OCI-LY7 (cell line): ENCODE results near the gene TTC32. TPM values are rescaled to one million over a fixed set of nuclear protein-coding genes. Genes with fewer than 3 reads are reported as not detected.

ENCODE experiments used
- BruUV-seq: library from RNA; stranded (reverse); fragments of 400-500 nt; replicated peaks from 2 replicates; lab custom pipeline; 2021; lab: Mats Ljungman, UMichigan
- CTCF ChIA-PET: fragments of 300-600 bp; sonication (Branson Sonifier 250); formaldehyde crosslinking; loops from one replicate; lab custom pipeline; 2022; ENCODE audit warnings: antibody characterized with exemption; ENCODE audit not compliant: unreplicated experiment; lab: Charles Lee
- POLR2A ChIA-PET: fragments of 300-600 bp; sonication (Branson Sonifier 250); formaldehyde crosslinking; loops from one replicate; lab custom pipeline; 2022; ENCODE audit warnings: antibody characterized with exemption; lab: Charles Lee
- DNase-seq: peaks from one replicate; pipeline ENCODE4 v3.0.0-alpha.2; 2015; ENCODE audit warnings: low spot score
- H2AFZ ChIP-seq: fragments of 200-600 bp; sonication (generic), shearing (Covaris generic); 2 replicates; pipeline ENCODE4 v1.6.1; 2014; ENCODE audit warnings: mild to moderate bottlenecking, antibody characterized with exemption, low read length, moderate library complexity
- H3K27ac ChIP-seq: fragments of 200-600 bp; sonication (generic); 2 replicates; pipeline ENCODE4 v1.5.1; 2014; ENCODE audit warnings: mixed run types, low read depth, mild to moderate bottlenecking, moderate library complexity, low read length, inconsistent platforms; ENCODE audit not compliant: poor library complexity, severe bottlenecking
- H3K36me3 ChIP-seq: fragments of 200-600 bp; sonication (generic); 2 replicates; pipeline ENCODE4 v1.6.1; 2014; ENCODE audit warnings: mild to moderate bottlenecking, antibody characterized with exemption, low read length, moderate library complexity, mixed read lengths; ENCODE audit not compliant: insufficient read depth
- H3K4me1 ChIP-seq: fragments of 200-600 bp; sonication (generic); 2 replicates; pipeline ENCODE4 v1.5.1; 2014; ENCODE audit warnings: mild to moderate bottlenecking, low read length; ENCODE audit not compliant: insufficient read depth, poor library complexity, severe bottlenecking
- H3K4me2 ChIP-seq: fragments of 200-600 bp; sonication (generic); 2 replicates; pipeline ENCODE4 v1.6.1; 2014; ENCODE audit warnings: mild to moderate bottlenecking, low read length
- H3K4me3 ChIP-seq: fragments of 200-600 bp; sonication (generic); 2 replicates; pipeline ENCODE4 v1.5.1; 2014; ENCODE audit warnings: mild to moderate bottlenecking, low read depth, low read length; ENCODE audit not compliant: poor library complexity, severe bottlenecking
- H3K79me2 ChIP-seq: fragments of 200-600 bp; sonication (generic); 2 replicates; pipeline ENCODE4 v1.6.1; 2016; ENCODE audit warnings: low read depth, mild to moderate bottlenecking, low read length, moderate library complexity, mixed read lengths; ENCODE audit not compliant: insufficient read depth
- H3K9me2 ChIP-seq: fragments of 200-600 bp; sonication (generic); 2 replicates; pipeline ENCODE4 v1.6.1; 2016; ENCODE audit warnings: mild to moderate bottlenecking, low read length, mixed read lengths; ENCODE audit not compliant: insufficient read depth
- H3K9me3 ChIP-seq: fragments of 200-600 bp; sonication (generic); 2 replicates; pipeline ENCODE4 v1.6.1; 2014; ENCODE audit warnings: mild to moderate bottlenecking, mixed run types, low read length, mixed read lengths
- H4K20me1 ChIP-seq: fragments of 200-600 bp; sonication (generic); 2 replicates; pipeline ENCODE4 v1.6.1; 2014; ENCODE audit warnings: mild to moderate bottlenecking, antibody characterized with exemption, low read length, moderate library complexity, mixed read lengths; ENCODE audit not compliant: insufficient read depth
- EZH2phosphoT487 ChIP-seq: fragments of 200-600 bp; sonication (generic); IDR thresholded peaks from 2 replicates; pipeline ENCODE4 v1.6.1; 2018; ENCODE audit warnings: low read depth, borderline replicate concordance, mild to moderate bottlenecking, mixed run types, antibody characterized with exemption, low read length, moderate library complexity, mixed read lengths
- intact Hi-C: fragments of 100-400 bp; cut with micrococcal nuclease; formaldehyde crosslinking; loops from one replicate; pipeline ENCODE4 v1.10.0; 2022; ENCODE audit not compliant: unreplicated experiment
- total RNA-seq, 2 experiments: library from RNA; depleted of rRNA in 1 of 2; stranded (reverse); fragments of >200 nt in 1 of 2; shearing (Covaris generic) in 1 of 2; gene quantifications; 2 replicates each; pipeline ENCODE4 v1.2.3, GENCODE V29; 2014 to 2022
- TF ChIP-seq, protein P1 (sequence below): fragments of 200-600 bp; sonication (generic); conservative IDR thresholded peaks from 2 replicates; pipeline ENCODE4 v1.5.1; 2014; ENCODE audit warnings: mild to moderate bottlenecking, antibody characterized with exemption, low read length, moderate library complexity, mixed read lengths

TTC32 gene
- total RNA-seq, 2 experiments from 2014 or later, result 21.1 to 26.3 TPM

DNA sequence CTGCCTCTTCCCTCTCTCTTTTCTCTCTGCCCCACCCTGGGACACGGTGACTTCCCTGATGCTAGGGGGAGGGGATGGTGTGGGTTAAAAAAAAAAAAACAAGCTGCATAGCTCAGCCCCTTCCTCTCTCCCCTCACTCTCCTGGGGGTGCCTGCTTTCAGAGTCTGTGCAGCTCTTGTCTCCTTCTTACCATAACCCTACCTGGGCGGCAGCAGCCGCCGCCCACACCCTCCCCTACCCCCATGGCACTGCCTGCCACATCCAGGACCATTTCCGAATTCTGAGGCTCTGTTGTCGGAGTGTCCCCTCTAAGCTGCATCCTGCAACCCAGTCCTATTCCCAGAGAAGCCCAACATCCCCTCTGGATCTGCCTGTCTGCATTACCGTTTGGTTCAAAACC, 16.0 kb downstream of the TTC32 start:
- H3K27ac ChIP-seq, result no peak overlapping the region
- H2AFZ ChIP-seq, result no peak overlapping the region
- DNase-seq, result no peak
- ChIA-PET POLR2A (interaction anchor here (0.6 to 0.7 kb wide), 3 partner anchors 14 to 33 kb away, joined by 3 to 4 read pairs (median 4); no protein-coding TSS in a partner anchor), CTCF (no interaction called here)
- H3K79me2 ChIP-seq, result no peaks in the 10 kb centered on the region
- H3K9me2 ChIP-seq, result no peaks in the 10 kb centered on the region
- no peak overlapping the region for H3K4me3 ChIP-seq
- no peaks in the 10 kb centered on the region for H4K20me1 ChIP-seq
- no peaks in the 10 kb centered on the region for H3K9me3 ChIP-seq
- intact Hi-C loops, result no loop called here
- no peaks in the 10 kb centered on the region for H3K36me3 ChIP-seq
- no TSS peak for BruUV-seq
- H3K4me2 ChIP-seq, result no peak overlapping the region
- H3K4me1 ChIP-seq, result no peaks in the 10 kb centered on the region
- no peak for TF ChIP-seq EZH2phosphoT487
- TF ChIP-seq, protein P1, sequence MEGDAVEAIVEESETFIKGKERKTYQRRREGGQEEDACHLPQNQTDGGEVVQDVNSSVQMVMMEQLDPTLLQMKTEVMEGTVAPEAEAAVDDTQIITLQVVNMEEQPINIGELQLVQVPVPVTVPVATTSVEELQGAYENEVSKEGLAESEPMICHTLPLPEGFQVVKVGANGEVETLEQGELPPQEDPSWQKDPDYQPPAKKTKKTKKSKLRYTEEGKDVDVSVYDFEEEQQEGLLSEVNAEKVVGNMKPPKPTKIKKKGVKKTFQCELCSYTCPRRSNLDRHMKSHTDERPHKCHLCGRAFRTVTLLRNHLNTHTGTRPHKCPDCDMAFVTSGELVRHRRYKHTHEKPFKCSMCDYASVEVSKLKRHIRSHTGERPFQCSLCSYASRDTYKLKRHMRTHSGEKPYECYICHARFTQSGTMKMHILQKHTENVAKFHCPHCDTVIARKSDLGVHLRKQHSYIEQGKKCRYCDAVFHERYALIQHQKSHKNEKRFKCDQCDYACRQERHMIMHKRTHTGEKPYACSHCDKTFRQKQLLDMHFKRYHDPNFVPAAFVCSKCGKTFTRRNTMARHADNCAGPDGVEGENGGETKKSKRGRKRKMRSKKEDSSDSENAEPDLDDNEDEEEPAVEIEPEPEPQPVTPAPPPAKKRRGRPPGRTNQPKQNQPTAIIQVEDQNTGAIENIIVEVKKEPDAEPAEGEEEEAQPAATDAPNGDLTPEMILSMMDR, result no peak

DNA sequence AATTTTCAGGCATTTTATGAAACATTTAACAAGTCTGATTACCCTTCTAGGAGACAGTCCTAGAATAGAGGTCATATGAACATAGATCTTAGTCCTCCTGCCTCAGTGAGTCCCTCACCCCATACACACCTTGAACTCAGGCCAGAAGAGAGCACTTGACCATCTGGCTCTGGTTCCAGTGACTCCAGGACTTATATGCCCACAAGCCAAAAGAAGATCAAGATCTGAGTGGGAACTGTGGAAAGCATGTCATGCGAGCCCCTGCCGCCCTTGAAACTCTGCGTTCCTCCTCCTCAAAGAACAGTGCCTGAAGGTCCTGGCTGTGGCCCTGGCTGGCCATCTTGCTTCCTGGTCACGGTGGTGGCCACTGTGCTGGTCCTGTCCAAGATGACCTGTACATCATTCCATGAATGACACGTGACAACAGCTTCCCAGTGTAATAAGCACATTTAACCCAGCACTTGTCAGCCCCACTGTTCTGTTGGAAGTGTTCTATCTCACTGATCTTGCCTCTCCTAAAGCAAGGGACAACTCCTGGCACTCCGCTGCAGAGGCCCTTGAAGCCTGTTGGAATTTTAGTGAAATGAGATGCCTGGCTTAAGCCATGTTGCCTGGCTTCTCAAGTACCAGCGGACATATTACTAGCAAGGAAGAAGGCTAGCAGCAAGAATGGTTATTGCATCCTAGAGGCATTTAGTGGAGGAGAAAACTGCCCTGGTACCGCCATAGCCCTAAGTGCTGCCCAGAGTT, 17.6 kb downstream of the TTC32 start:
- DNase-seq, result no peak
- no peaks in the 10 kb centered on the region for H3K9me2 ChIP-seq
- no peaks in the 10 kb centered on the region for H3K4me1 ChIP-seq
- no peak overlapping the region for H3K4me2 ChIP-seq
- BruUV-seq, result no TSS peak
- intact Hi-C loops, result no loop called here
- no peak overlapping the region for H3K27ac ChIP-seq
- no peak overlapping the region for H2AFZ ChIP-seq
- no peak overlapping the region for H3K4me3 ChIP-seq
- H3K79me2 ChIP-seq, result no peaks in the 10 kb centered on the region
- no peaks in the 10 kb centered on the region for H3K36me3 ChIP-seq
- TF ChIP-seq, protein P1, result no peak
- TF ChIP-seq EZH2phosphoT487, result no peak
- no peaks in the 10 kb centered on the region for H4K20me1 ChIP-seq
- ChIA-PET POLR2A (no interaction called here), CTCF (interaction anchor here (0.6 kb wide), 1 partner anchor 1154 kb away, joined by 3 read pairs; no protein-coding TSS in a partner anchor)
- H3K9me3 ChIP-seq, result no peaks in the 10 kb centered on the region

DNA sequence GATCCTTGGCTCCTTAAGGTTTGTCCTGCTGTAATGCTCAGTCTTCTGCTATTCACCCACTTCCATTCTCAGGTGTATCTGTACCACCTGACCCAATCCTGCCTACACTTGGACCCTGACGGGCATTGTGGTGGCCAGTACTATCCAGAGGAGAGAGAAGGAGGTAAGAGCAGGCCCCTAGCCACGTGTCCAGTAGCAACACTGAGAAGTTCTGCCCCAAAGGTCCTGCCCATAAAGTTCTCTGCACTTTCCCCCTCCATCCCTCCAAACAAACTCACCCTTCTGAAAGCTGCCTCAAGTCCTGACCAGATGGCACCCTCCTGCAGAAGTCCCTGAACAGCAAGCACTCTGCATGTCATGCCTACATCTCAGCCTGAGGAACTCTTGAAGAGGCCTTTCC, 18.3 kb downstream of the TTC32 start:
- H2AFZ ChIP-seq, result no peak overlapping the region
- H3K4me1 ChIP-seq, result no peaks in the 10 kb centered on the region
- DNase-seq, result no peak
- no peaks in the 10 kb centered on the region for H4K20me1 ChIP-seq
- no peaks in the 10 kb centered on the region for H3K9me2 ChIP-seq
- no peaks in the 10 kb centered on the region for H3K79me2 ChIP-seq
- no TSS peak for BruUV-seq
- H3K9me3 ChIP-seq, result no peaks in the 10 kb centered on the region
- no peak overlapping the region for H3K27ac ChIP-seq
- no peak overlapping the region for H3K4me3 ChIP-seq
- no peaks in the 10 kb centered on the region for H3K36me3 ChIP-seq
- ChIA-PET CTCF (no interaction called here), POLR2A (no interaction called here)
- TF ChIP-seq, protein P1, result no peak
- TF ChIP-seq EZH2phosphoT487, result no peak
- H3K4me2 ChIP-seq, result no peak overlapping the region
- intact Hi-C loops, result no loop called here
